HG03066 (cell line): ENCODE measurements around the gene PLXNA1.
A peak's percentile ranks its signal among the peaks of the same experiment; 100 is the strongest.

Source experiments
- ATAC-seq: cut with Tn5 transposase; IDR thresholded peaks from one replicate; pipeline ENCODE4 v1.9.1; 2021; ENCODE audit warnings: low read depth; ENCODE audit not compliant: unreplicated experiment

The PLXNA1 gene

DNA sequence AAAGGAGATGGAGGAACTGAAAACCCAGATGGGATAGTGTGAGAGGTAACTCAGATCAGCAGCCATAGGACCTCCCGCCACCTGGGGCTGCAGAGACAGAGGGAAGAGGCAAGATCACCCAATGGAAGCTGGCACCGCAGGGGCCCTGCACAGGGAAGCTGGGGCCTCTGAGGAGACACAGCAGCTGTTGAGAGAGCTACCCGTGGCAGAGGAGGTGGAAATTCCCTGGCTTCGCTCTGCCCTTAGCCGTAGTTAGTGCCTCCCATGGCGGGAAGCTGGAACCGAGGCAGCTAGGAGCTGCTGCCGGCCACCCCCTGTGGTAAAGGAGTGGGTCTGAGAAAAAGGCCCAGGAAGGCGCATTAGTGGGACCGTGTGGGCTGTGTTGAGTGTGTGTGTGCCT lies 18.0 kb upstream of the PLXNA1 start:
- ATAC-seq = no peak

DNA sequence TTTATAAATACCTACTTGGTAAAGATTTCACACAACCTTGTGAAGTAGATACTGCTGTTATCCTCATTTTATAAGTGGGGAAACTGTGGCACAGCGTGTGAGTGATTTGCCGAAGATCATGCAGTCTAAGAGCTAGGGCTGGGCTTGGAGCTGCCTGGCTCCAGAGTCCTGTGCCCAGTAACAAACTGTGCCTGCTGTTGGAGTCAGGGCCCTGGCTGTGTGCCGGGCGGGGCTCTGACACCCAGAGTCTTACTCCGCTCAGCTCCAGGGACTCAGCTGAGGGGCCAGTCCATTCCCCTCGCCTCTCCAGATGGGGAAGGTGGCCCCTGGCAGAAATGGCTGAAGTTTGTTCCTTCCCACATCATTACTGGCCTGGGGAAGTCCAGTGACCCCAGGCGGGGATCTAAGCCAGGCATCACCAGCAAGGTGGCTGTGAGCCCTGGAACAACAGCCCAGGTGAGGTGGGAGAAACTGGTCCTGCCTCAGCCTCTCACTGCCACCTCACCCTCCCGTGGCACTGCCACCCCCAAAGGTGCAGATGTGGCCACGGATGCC lies 17.3 kb upstream of the PLXNA1 start:
- ATAC-seq = no peak

DNA sequence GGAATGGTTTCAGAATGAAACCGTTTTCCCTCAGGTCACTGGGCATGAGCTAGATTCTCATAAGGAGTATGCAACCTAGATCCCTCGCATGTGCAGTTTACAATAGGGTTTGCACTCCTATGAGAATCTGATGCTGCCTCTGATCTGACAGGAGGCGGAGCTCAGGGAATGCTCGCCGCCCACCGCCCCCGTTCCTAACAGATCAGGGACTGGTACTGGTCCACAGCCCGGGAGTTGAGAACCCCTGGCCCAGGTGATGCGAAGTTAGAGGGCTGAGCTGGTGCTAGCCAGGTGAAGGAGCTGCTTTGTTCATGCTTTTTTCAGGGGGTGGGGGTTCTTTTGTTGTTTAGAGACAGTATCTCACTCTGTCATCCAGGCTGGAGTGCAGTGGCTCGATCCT lies 15.5 kb upstream of the PLXNA1 start:
- no peak for ATAC-seq

DNA sequence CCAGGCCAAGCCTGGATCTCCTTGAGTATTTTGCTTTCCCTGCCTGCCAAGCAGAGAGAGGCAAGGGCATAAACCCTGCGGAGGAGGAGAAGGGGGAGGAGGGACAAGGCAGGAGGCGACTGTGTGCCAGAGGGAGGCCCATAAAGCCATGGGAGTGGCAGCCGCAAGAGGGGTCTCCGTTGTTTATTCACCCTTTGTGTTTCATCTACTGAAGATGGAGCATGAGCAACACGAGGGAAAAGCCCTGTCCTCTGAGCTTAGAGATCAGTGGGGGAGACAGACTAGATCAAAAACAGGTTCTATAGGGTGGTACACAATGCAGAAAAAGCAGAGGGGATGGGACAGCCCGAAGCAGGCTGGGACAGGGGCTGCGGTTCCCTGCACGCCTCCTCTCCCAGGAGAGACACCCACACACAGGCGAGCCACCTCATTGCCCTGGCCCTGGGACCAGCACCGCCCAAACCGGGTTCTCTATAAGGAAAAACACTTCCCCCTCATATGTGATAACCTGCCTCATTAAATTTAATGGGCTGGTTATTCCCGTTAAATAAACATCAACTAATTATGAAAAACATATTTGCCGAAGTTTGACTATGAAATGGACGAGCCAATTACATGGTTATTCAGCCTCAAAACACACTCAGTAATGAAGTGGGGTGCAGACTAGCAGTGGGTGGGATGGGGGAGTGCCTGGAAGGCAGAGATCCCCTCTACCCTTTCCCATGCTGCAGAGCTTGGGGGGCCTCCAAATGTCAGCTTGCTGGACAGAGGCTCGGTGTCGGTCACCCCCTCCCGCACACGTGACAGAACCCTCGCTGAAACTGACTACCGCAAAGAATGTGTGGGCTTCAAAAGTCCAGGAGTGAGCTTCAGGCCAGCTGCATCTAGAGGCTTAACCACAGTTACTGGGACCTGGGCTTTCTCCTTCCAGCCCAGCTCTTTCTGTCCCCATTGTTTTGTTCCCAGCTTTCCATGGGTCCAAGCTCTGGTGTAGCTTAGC lies 14.2 kb upstream of the PLXNA1 start:
- ATAC-seq = no peak

DNA sequence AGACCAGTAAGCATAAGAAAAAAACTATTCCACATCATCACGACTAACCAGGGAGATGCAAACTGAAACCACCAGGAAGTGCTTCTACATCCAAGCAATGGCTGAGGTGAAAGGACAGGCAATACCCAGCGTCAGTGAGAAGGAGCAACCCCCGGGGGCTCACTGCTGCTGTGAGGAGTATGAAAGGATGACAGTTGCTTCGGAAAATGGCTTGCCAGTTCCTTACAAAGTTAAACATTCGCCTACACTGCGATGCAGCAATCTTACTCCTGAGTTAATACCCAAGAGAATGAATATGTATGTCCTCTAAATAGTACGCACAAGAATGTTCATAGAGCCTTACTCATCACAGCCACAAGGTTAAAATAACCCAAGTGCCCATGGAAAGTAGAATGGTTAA lies 13.3 kb upstream of the PLXNA1 start:
- ATAC-seq = no peak

DNA sequence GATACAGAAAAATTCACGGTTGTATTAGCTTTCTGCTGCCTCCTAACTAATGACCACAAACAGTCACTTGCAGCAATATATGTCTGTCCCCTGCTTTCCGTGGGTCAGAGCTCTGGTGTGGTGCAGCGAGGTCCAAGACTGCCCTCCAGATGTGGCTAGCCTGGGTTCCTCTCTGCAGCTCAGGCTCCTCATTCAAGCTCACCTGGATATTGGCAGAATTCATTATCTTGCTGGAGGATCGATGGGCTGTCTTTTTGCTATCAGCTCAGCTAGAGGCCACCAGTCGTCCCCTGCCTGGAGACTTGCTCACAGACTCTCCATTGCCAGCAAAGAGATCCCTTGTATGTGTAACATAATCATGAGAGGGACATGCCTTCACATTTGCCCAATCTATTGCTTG lies 12.8 kb upstream of the PLXNA1 start:
- no peak for ATAC-seq

DNA sequence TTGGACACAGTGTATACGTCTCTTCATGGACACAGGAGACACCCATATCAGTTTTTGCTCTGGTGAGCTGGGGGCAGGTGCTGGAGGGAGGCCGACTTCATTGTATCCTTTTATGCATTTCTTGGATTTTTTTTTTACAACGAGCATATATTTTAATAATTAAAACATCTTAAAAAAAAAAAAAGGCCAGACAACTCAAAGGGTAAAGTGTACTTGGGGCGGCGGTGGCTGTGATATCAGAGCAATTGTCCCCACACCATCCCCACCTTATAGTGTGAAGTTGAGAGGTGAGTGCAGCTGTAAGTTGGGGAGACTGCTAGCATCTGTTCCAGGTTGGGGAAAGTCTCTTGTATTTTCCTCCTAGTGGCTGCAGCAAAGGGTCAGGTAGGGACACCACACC lies 12.0 kb upstream of the PLXNA1 start:
- no peak for ATAC-seq

DNA sequence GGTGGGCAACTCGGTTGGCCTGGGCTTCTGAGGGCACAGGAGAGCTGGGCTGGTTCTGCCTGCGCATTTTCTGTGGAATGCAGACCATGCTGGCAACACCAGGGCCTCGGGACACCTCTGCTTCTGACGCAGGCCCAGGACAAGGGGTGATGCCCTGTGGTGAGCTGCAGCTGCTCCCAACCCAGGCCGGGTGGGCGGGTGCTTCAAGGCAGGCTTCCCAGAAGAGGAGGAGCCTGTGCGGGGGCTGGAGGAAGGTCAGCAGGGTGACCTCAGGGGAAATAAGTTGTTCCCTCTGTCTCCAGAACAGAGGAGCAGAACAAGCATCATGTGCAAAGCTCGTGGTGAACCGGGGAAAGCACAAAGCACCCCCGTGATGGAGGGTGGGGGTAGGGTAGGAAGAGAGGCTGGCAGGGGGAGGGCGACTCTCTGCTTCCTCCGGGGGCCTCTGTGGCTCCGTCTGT lies 11.0 kb upstream of the PLXNA1 start:
- ATAC-seq = no peak

DNA sequence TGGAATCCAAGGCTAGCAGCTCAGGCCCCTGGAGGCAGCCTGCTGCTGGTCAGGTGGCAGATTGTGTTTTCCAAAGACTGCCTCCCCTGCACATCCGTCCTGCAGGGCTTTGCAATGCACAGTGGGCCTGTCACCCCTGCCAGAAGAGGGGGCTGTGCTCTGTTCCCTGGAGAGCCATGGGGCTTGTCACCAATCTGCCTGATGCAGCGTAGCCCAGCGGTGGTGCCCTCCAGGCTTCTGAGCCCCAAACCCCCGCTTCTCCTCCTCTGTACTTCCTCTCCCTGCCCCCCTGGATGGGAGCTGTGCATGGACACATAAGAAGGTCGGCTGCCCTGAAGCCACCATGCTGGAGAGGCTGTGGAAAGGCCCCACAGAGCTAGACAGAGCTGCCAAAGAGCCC lies 10.0 kb upstream of the PLXNA1 start:
- no peak for ATAC-seq

DNA sequence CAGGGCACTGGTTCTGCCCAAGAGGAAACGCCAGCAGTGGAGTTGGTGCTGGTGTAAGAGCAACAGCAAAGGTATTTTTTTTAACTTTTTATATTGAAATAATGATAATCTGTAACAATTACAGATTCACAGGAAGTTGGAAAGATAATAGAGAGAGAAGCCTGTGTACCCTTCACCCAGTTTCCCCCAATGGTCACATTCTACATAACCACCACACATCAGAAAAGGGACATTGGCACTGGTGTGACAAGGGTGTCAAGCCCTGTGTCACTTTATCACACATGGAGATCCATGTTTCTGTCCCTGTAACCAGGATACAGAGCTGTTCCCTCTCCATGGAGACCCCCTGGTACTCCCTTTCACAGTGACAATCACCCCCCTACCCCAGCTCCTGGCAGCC lies 9.1 kb upstream of the PLXNA1 start:
- no peak for ATAC-seq

DNA sequence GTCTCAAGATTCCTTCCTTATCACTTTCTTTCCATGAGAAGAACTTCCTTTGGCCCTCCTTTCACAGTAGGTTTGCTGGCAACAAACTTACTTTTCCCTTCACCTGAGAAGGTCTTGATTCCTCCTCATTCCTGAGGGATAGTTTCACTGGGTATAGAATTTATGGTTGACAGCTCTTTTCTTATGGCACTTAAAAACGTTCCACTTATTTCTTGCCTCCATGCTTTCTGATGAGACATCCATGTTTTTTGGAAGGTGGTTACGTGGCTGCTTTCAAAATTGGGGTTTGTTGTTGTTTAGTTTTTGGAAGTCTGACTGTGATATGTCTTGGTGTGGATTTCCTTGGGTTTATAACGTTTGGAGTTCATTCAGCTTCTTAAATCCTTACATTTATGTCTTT lies 8.2 kb upstream of the PLXNA1 start:
- ATAC-seq = no peak

DNA sequence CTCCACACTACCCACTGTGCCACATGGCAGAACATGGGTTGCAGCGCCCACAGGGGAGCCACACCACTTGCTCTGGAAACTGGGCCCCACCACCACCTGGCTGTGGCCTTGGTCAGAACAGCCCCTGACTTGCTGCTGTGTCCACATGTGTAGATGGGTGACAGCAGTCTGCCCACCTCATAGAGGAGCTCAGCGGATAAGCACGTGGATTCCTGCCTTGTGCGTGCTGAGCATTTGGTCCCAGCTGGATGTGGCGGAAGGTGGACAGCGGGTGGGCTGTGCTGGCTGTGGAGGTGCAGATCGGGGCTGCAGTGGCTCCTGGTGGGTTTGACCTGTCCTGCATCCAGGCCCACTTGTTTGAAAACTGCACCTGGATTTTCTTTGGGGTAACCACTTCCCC lies 6.0 kb upstream of the PLXNA1 start:
- ATAC-seq = no peak

DNA sequence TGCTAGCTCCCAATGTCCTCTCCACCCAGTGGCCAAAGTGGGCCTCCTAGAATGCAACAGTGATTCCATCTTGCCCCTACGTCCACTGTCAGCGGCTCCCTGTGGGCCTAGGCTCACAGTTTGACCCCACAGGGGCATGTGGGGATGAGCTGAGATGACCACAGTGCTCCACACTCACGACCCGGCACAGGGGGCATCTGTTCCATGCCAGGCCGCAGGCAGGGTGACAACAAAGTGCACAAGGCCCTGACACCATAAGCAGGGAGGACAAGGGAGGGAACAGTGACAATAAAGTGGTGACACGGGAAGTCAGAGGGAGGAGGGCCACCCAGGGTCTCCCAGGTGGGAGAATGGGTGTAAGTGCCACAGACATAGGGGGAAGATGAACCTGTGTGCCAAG lies 5.1 kb upstream of the PLXNA1 start:
- no peak for ATAC-seq

DNA sequence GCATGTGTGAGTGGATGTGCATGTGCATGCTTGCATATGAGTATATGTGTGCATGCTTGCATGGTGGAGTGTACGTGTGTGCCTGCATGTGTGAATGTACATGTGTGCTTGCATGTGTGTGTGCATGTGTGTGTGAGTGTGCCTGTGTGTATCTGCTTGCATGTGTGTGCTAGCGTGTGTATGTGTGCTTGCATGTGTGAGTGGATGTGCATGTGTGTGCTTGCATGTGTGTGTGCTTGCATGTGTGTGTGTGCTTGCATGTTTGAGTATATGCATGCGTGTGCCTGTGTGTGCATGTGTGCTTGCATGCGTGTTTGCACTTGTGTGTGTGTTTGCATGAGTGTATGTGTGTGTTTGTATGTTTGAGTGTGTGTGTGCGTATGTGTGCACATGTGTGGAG lies 4.6 kb upstream of the PLXNA1 start:
- no peak for ATAC-seq

DNA sequence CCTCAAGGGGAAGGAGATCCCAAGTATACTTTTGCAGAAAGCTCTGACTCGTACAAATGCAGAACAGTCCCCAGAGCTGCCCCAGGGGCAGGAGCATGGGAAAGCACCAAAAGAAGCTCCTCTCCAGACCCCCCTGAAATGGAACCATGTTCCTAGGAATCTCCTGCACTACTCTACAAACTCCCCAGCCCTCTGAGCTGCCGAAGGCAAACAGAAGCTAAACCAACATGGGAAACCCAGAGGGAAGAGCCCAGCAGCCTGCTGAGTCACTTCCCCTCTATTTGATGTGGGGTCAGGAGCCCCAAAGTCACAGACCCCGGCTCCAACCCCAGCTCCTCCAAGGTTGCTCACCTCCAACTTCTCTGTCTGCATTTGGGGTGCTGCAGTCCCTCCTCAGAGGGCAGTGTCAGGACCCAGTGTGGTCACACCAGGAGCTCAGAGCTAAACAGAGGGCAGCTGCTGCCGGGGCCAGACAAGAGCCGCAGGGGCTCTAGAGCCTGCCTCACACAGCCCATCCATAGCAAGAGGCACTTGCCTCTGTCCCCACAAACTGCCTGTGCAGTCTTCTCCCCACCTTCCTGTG lies 3.8 kb upstream of the PLXNA1 start:
- ATAC-seq = no peak

DNA sequence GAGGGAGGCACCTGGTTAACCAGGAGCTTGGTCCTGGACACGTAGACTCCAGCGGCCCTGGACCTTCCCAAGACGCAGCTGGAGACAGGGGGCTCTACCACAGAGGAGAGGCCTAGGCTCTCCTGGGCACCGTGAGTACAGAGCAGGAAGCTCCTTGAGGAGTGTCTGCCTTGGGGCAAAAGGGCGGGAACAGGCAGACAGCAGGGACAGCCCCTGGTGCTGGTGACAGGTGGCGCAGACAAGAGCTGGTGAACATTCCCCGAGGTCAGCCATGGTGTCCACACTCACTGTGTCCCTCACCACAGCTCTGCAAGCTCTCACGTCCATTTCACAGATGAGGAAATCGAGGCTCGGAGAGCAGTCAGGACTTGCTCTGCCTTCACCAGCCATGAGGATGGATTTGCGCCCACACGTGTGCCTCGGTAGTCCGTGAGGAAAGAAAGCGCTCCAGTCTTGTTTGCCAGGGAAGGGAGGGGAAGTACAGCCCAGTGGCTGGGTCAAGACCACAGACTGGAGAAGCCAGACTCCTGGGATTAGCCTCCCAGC lies 2.6 kb upstream of the PLXNA1 start:
- no peak for ATAC-seq

DNA sequence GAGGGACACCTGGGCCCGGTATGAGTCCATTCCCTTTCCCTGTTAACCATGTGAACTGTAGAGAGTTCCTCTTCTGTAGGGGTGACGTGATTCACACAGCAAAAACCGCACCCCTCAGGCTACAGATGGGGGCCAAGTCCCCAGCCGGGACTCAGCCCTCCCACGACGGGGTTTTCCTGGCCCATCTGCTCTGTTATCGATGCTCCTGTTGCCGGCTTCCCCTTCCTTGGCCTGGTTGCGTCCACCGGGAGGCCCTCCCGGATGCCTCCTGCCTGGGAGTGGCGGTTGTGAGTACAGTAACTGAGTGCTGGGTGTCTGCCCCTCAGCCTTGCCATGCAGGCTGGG lies 817 bp upstream of the PLXNA1 start:
- peak; percentile 31 for ATAC-seq

DNA sequence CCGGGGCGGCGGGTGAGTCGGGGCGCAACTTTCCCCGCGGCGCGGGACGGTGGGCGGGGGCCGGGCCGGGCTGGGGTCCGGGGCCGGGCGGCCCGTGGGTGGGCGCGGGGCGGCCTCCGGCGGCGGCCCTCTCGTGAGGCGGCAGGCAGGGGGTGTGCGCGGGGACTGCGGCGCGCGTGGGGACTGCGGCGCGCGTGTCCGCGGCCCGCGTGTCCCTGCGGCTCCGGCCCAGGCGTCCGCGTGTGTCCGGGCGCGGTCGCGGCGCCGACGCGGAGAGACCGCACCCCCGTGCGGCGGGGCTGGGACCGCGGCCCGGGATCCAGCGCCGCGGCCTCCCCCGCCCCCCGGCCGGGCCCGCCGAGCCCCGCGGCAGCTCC lies 349 bp downstream of the PLXNA1 start:
- ATAC-seq = no peak

DNA sequence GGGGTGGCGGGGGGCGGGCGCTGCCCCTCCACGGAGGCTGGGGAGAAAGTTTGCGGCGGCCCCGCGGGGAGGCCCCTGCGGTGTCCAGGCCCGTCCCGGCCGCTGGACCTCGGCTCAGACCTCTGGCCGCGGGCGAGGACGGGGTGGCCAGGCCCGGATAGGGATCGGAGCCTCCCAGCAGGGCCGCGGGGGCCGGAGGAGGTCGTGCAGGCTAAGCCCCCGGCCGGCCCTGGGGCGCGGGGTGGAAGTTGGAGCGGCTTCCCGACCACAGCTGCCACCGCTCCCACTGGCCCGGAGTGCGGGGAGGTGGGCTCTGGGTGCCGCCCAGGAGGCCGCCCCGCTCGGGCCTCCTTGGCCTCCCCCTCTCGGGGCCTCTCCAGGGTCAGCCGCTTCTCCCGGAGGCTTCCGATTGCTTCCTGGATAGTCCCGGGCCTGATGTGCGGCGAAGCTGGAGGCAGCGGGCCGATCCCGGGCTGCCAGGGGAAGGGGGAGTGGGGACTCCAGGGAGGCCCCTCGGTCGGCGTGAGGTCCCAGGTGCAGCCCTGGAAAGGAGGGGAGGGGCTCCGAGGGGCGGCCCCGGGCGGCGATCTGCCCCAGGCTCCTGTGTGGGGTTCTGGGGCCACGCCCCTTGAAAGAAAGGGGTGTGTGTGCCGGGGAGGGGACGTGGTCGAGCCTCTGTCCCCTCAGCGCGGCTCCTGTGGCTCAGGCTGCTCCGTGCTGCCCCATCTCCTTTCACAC lies 907 bp downstream of the PLXNA1 start:
- no peak for ATAC-seq

DNA sequence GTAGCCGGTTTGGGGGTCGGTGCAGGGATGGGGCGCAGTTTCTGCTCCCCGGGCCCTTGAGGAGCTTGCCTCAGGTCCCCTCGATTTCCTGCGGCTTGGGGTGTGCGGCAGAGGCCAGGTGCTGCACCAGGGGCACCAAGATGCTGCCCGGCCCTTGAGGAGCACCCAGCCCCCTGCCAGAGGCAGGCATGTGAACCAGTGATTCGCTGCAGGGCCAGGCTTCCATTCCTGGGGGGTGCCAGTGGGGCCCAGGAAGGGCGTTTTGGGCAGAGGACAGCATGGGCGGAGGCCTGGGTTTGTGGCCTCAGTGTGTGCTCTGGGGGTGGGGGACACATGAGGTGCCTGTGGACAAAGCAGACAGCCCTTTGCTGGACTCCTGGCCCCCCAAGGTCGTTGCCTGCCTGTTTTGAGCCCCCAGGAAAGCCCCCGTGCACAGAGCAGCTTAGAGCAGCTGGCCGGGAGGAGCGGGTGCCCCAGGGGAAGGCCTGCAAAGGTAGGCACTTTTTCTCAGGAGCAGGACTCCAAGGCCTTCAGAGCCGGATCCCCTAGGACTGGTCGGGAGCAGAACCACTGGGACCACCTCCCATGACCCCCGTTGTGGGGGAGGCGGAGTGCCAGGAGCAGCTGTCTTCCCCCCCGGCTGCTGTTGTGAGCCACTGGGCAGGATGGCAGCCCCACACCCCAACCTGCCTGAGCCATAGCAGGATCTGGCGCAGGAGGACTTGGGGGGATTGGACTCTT lies 1.6 kb downstream of the PLXNA1 start:
- no peak for ATAC-seq
